HCEC 1CT (cell line): Measurements from ENCODE around the gene SPATA31D3.
"Not testable (repeated sequence)": the region's sequence is repeated elsewhere in the genome, so short reads cannot be mapped to it uniquely, and the experiment has no call there.

ENCODE experiments used
- DNase-seq: peaks from one replicate; pipeline ENCODE4 v3.0.0-alpha.2; 2017

Gene SPATA31D3

DNA sequence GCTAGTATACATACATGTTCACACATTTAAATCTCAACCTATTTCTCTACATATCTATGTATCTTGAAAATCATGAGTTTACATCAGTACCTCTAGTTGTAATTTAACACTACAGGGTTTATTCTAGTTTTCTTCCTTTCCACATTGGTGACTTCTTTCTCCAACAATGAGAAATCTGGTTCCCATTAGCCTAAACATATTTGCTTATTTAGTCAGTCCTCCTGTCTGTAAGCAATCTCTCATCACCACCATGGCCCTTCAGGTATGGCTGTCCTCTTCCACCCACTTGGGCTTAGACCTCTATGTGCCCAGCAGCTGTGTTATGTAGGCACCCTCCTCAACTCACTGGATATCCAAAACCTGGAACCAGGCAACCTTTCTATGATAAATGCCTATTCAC, 37.3 kb downstream of the SPATA31D3 start:
- peak; percentile 20 for DNase-seq

DNA sequence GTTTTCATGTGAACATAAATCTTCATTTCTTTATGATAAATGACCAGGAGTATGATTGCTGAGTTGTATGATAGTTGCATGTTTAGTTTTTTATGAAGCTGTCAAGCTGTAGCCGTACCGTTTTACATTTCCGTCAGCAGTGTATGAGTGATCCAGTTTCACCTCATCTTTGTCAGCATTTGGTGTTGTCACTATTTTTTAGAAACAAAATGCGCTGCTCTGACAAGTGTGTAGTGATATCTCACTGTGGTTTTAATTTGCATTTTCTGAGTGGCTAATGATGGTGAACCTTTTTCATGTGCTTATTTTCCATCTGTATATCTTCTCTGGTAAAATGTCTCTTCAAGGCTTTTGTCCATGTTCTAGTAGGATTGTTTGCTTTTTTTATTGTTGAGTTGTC, 38.6 kb downstream of the SPATA31D3 start:
- no peak for DNase-seq

DNA sequence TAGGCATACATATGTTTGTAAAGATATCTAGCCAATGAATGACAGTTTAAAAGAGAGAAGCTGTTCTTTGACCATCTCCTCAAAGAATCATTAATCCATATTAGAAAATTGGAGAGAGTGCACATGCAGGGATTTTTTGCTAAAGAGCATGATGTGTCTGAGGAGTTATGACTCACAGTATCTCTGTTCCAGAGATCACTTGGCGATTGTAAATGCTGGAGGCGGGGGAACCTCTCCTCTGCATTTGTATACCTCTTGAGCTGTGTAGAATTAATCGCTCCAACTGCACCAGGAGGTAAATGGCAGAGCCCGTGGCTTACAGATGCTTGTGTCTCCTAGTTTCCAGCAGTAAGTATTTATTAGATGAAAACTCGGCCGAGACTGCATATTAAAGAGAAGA, 41.6 kb downstream of the SPATA31D3 start:
- peak; percentile 3 for DNase-seq

DNA sequence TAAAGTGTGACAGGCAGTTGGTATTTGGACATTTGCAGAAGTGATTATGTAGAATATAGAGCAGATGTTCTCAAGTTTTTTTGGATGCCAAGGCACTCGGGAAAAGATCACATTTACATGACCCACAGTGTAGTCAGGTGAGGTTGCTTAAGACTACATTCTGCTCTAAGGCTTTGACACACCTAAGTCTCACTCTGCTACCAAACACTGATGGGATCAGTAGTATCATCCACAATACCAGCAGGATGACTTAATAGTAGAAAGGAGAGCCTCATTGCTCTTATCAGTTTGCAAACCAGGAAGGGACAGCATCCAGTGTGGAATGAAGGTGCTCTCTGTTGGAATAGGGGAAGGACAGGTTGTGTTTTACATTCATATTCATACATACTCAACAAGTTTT, 42.8 kb downstream of the SPATA31D3 start:
- no peak for DNase-seq

DNA sequence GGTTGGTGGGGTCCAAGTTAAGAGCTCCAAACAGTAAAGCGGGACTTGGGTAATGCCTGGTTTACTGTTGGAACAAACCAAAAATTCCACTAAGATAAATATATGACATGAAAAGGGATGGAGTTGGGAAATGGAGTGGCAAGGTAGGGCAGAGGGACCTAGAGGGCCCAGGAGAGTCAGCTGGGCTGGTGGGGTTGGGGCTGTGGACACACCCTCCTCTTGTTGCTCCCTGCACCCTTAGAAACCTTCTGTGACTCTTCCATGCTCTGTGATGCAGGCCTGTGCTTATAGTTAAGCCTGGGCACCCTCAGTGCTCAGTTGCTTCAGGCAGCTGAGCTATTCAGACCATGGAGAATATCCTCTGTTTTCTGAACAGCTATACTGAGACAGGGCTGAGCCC, 45.2 kb downstream of the SPATA31D3 start, which contains the start of gene SPATA31D1:
TSS of gene SPATA31D1 (plus strand) at position 301 of the 400 bp plus-strand sequence. CDS start at position 348, 47 bp downstream.
- not testable (repeated sequence) for DNase-seq

DNA sequence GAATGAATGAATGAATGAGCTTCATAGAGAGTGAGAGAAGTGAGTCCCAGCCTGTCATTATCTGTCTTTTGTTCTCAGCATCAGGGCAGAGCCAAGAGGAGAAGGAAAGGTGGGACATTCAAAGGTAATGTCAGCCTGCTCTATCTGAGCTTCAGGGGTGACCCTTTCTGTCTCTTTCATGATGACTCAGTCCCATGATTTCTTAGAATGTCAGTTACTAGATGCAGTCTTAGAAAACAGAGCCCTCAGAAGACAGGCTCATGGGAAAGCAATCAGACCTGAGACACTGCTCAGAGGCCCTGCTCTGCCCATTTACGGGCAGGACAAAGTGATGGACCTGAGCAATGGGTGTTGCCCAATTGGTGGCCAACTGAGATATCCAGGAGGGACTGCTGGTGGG, 46.4 kb downstream of the SPATA31D3 start:
- no peak for DNase-seq

DNA sequence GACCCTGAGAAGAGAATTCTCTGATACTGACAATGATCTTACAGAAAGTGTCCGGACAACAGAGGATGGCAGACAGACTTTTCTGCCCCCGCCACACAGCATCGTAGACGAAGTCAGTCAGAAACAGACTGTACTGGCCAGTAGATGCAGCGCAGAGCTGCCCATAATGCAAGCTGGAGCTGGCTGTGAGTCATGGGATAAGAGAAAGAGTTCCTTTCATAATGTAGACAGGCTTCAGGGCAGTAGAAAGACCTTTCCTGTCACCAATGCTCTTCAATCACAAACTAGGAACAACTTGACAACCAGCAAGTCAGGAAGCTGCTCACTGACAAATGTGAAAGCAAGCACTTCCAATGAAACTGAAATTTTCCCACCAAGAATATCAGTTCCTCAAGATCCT, 50.4 kb downstream of the SPATA31D3 start:
- no peak for DNase-seq
